Measurements from ENCODE around the gene LHPP. TPM values are rescaled to one million over a fixed set of nuclear protein-coding genes. Genes with fewer than 3 reads are reported as not detected.

Gene LHPP
- total RNA-seq, 1 donor from 2014 or later, result 6.0 TPM

DNA sequence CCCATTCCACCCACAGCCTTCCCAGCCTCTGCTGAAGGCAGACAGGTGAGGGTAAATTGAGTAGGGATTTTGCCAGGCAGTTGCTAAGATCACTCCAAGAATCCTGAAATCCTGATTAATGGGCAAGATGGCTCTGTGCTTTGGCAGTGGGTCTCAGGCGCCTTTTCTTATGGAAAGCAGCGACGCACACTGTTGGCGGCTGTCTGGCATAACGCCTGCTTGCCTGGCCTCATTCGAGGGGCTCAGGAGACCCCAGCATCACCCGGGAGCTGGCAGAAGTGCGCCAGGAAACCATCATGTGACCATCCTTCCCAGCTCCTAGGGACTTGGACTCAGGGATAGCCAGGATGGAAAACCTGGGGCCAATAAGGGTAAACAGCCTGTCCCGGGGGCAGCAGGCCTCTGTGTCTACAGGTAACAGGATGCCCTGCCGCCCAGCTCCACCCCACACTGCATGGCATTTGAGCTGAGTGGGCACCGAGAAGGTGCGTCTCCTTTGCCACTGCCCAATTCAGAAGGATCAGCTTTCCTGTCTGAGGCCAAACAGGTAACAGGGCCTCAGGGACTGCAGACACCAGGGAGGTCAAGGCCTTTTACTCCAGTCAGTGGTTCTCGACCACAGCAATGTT, 184.0 kb downstream of the LHPP start:
- no peak overlapping the region for H3K4me3 Mint-ChIP-seq (ENCODE audit: unreplicated experiment)
- TF ChIP-seq, protein P1, sequence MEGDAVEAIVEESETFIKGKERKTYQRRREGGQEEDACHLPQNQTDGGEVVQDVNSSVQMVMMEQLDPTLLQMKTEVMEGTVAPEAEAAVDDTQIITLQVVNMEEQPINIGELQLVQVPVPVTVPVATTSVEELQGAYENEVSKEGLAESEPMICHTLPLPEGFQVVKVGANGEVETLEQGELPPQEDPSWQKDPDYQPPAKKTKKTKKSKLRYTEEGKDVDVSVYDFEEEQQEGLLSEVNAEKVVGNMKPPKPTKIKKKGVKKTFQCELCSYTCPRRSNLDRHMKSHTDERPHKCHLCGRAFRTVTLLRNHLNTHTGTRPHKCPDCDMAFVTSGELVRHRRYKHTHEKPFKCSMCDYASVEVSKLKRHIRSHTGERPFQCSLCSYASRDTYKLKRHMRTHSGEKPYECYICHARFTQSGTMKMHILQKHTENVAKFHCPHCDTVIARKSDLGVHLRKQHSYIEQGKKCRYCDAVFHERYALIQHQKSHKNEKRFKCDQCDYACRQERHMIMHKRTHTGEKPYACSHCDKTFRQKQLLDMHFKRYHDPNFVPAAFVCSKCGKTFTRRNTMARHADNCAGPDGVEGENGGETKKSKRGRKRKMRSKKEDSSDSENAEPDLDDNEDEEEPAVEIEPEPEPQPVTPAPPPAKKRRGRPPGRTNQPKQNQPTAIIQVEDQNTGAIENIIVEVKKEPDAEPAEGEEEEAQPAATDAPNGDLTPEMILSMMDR (IDR thresholded peaks at IDR 0.05; ENCODE audit: partially characterized antibody, unreplicated experiment), result no peak
- DNase-seq, result no peak
- H3K4me1 Mint-ChIP-seq (ENCODE audit: low read depth, unreplicated experiment), result peaks cover 43% of the 10 kb centered on the region
- no peak overlapping the region for H3K27ac Mint-ChIP-seq (ENCODE audit: unreplicated experiment)
- H3K27me3 Mint-ChIP-seq (ENCODE audit: unreplicated experiment), result peaks cover 8% of the 10 kb centered on the region
- H3K36me3 Mint-ChIP-seq (ENCODE audit: unreplicated experiment), result no peaks in the 10 kb centered on the region
- H3K9me3 Mint-ChIP-seq (ENCODE audit: unreplicated experiment), result peaks cover 9% of the 10 kb centered on the region

DNA sequence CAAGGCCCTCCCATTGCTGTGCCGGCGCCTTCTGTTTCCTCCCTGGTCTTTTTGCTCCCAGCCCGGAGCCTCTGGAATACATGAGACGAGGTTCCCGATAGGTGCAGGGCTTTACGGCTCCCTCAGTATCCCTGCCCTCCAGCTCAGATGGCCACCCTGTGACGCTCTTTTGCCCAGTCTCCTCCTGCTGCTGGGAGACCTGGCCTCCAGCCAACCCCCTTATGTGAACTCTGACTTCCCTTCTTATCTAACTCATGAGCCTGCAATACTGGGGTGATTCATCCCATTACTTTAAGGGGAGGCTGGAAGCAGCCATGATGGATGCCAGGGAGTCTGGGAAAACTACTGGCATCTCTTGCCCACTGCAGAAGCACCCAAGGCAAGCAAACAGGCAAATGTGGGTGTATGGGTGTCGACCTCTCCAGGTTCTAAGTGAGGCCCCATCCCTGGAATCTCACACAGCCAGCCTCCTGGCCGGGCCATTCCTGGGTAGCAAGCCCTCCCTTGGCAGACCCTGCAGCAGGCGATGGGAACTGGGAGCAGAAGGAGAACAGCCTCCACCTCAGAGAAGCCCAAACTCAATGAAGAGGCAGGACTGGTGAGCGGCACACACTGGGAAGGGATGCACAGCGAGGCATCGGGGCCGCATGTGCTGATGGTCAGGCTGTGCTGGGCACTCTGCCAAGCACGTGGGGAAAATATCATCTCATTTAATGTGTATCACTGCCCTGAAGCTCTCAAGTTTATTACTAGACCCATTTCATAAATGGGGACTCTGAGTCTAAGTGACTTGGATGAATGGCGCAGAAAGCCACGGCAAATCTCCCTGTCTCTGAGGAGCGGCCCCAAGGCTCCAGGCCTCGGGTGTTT, 185.1 kb downstream of the LHPP start:
- DNase-seq, result no peak
- peaks cover 10% of the 10 kb centered on the region for H3K27me3 Mint-ChIP-seq (ENCODE audit: unreplicated experiment)
- H3K4me3 Mint-ChIP-seq (ENCODE audit: unreplicated experiment), result no peak overlapping the region
- no peak overlapping the region for H3K27ac Mint-ChIP-seq (ENCODE audit: unreplicated experiment)
- TF ChIP-seq, protein P1 (IDR thresholded peaks at IDR 0.05; ENCODE audit: partially characterized antibody, unreplicated experiment), result no peak
- H3K9me3 Mint-ChIP-seq (ENCODE audit: unreplicated experiment), result peaks cover 10% of the 10 kb centered on the region
- no peaks in the 10 kb centered on the region for H3K36me3 Mint-ChIP-seq (ENCODE audit: unreplicated experiment)
- peaks cover 42% of the 10 kb centered on the region for H3K4me1 Mint-ChIP-seq (ENCODE audit: low read depth, unreplicated experiment)

DNA sequence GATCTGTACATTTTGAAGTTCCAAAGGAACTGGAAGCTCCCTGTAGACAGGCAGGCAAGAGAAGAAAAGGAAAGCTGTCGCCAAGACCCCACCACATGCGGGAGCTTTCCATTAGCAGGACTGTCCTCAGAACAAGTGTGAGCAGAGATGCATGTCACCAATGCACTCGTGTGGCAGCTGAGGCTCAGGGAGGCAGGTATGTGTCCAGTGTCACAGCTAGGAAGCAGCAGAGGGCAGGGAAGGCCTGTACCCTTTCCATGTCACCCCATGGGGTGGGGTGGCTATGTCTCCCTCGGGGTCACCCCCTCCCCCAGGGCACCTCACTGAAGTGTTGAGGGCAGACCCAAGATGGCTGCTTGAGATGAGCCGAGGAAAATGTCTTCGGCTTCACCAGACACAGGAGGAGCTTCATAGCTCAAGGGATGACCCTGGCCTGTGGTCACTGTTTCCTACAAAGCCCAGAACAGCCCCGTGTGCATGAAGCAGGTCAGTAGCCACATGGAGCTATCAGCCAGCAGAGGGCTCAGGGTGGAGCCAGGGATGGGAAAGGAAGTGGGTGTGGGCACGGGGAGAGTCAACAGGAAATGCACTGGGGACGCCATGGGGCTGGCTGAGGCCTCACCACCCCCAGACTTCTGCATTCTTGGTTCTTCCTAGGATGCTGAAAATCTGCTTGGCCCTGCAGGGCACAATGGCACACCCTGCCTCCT, 186.0 kb downstream of the LHPP start:
- TF ChIP-seq, protein P1 (IDR thresholded peaks at IDR 0.05; ENCODE audit: partially characterized antibody, unreplicated experiment), result no peak
- no peak for DNase-seq
- H3K4me3 Mint-ChIP-seq (ENCODE audit: unreplicated experiment), result no peak overlapping the region
- peaks cover 10% of the 10 kb centered on the region for H3K27me3 Mint-ChIP-seq (ENCODE audit: unreplicated experiment)
- peaks cover 12% of the 10 kb centered on the region for H3K9me3 Mint-ChIP-seq (ENCODE audit: unreplicated experiment)
- H3K36me3 Mint-ChIP-seq (ENCODE audit: unreplicated experiment), result no peaks in the 10 kb centered on the region
- H3K27ac Mint-ChIP-seq (ENCODE audit: unreplicated experiment), result no peak overlapping the region
- H3K4me1 Mint-ChIP-seq (ENCODE audit: low read depth, unreplicated experiment), result peaks cover 40% of the 10 kb centered on the region

DNA sequence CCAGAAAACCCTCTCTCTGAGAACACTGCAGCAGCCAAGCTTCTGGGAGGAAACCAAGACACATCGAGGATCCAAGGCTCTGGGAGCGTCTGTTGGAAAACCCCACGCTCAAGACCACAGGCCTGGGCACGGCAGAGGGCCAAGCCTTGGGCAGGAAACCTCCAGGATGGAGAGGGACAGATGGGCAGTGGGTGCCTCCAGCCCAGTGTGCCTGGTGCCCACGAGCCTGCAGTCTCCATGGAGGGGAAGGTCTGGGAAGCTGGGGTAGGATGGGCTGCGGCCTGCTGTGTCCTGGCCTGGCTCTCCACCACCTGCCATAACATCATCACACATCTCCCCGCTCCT, 186.5 kb downstream of the LHPP start:
- TF ChIP-seq, protein P1 (IDR thresholded peaks at IDR 0.05; ENCODE audit: partially characterized antibody, unreplicated experiment), result no peak
- no peak for DNase-seq
- Mint-ChIP-seq H3K36me3 (ENCODE audit: unreplicated experiment) (no peaks in the 10 kb centered on the region), H3K27me3 (ENCODE audit: unreplicated experiment) (peaks cover 10% of the 10 kb centered on the region), H3K9me3 (ENCODE audit: unreplicated experiment) (peaks cover 6% of the 10 kb centered on the region), H3K4me1 (ENCODE audit: low read depth, unreplicated experiment) (peaks cover 35% of the 10 kb centered on the region), H3K27ac (ENCODE audit: unreplicated experiment) (no peak overlapping the region), H3K4me3 (ENCODE audit: unreplicated experiment) (no peak overlapping the region)
